HG03095 (cell line): ENCODE measurements around the gene ARHGAP26.
"Not testable (repeated sequence)": the region's sequence is repeated elsewhere in the genome, so short reads cannot be mapped to it uniquely, and the experiment has no call there.

Experiments used
- ATAC-seq: cut with Tn5 transposase; IDR thresholded peaks from one replicate; pipeline ENCODE4 v1.9.1; 2021; ENCODE audit warnings: moderate library complexity; ENCODE audit not compliant: unreplicated experiment

Gene ARHGAP26

GRCh38 chr5:142952229-142952628, 182.1 kb downstream of the ARHGAP26 start:
- ATAC-seq = no peak

GRCh38 chr5:142952871-142953270, 182.7 kb downstream of the ARHGAP26 start:
- ATAC-seq = not testable (repeated sequence)

GRCh38 chr5:142954455-142954854, 184.3 kb downstream of the ARHGAP26 start:
- ATAC-seq = no peak

GRCh38 chr5:142955628-142956027, 185.5 kb downstream of the ARHGAP26 start:
- ATAC-seq = no peak

GRCh38 chr5:142957528-142957927, 187.4 kb downstream of the ARHGAP26 start:
- no peak for ATAC-seq

- ATAC-seq = no peak
Observed at GRCh38 chr5:142958944-142959682, 188.9 kb downstream of the ARHGAP26 start.

- no peak for ATAC-seq
Observed at GRCh38 chr5:142959683-142960657, 189.8 kb downstream of the ARHGAP26 start.

GRCh38 chr5:142961440-142962173, 191.4 kb downstream of the ARHGAP26 start:
- no peak for ATAC-seq

- no peak for ATAC-seq
Observed at GRCh38 chr5:142962174-142962533, 192.0 kb downstream of the ARHGAP26 start.

GRCh38 chr5:142965258-142966120, 195.3 kb downstream of the ARHGAP26 start:
- not testable (repeated sequence) for ATAC-seq

GRCh38 chr5:142966121-142966420, 195.9 kb downstream of the ARHGAP26 start:
- ATAC-seq = no peak

GRCh38 chr5:142969186-142969585, 199.0 kb downstream of the ARHGAP26 start:
- no peak for ATAC-seq

GRCh38 chr5:142969624-142970439, 199.7 kb downstream of the ARHGAP26 start:
- ATAC-seq = no peak

- ATAC-seq = no peak
Observed at GRCh38 chr5:142970440-142971030, 200.4 kb downstream of the ARHGAP26 start.

GRCh38 chr5:142971303-142972013, 201.3 kb downstream of the ARHGAP26 start:
- no peak for ATAC-seq

GRCh38 chr5:142972064-142972570, 201.9 kb downstream of the ARHGAP26 start:
- ATAC-seq = no peak

GRCh38 chr5:142973932-142974331, 203.8 kb downstream of the ARHGAP26 start:
- no peak for ATAC-seq

- no peak for ATAC-seq
Observed at GRCh38 chr5:142974409-142974808, 204.2 kb downstream of the ARHGAP26 start.
